ENCODE data around the gene VN1R5.

- TF ChIP-seq CTCF (IDR thresholded peaks at IDR 0.05), result no peak
- no peak for TF ChIP-seq ZFX (IDR thresholded peaks at IDR 0.05; ENCODE audit: borderline replicate concordance)
Observed at GRCh38 chr1:247266053-247266452, 10.2 kb downstream of the VN1R5 start.

Measured in 22Rv1 (cell line).